Sigmoid colon (tissue), 4 donors: ENCODE measurements around the gene KREMEN1.

Experiments
- CTCF ChIP-seq, 4 experiments: fragments of 450-650 bp in 3 of 4; fragments of 200-600 bp in 1 of 4; IDR thresholded peaks; one replicate each; pipeline ENCODE4 v1.5.1; 2016 to 2019; ENCODE audit warnings: antibody characterized with exemption in 4 of 4, mild to moderate bottlenecking in 3 of 4, moderate library complexity in 2 of 4
- EP300 ChIP-seq, 4 donors: sonication (generic); formaldehyde crosslinking; IDR thresholded peaks; one replicate each; pipeline ENCODE4 v1.6.1; 2017; ENCODE audit warnings: antibody characterized with exemption in 4 of 4
- POLR2A ChIP-seq, 2 donors: fragments of 450-650 bp; IDR thresholded peaks; one replicate each; pipeline ENCODE4 v1.6.1; 2016; ENCODE audit warnings: antibody characterized with exemption in 2 of 2, mild to moderate bottlenecking in 2 of 2, moderate library complexity in 2 of 2
- POLR2AphosphoS5 ChIP-seq, 4 donors: sonication (generic); formaldehyde crosslinking; IDR thresholded peaks; one replicate each; pipeline ENCODE4 v1.6.1; 2017; ENCODE audit warnings: antibody characterized with exemption in 4 of 4

GRCh38 chr22:29089507-29089906 lies 16.7 kb downstream of the KREMEN1 start:
- TF ChIP-seq CTCF (IDR thresholded peaks at IDR 0.05) (no peak), POLR2A (IDR thresholded peaks at IDR 0.05) (no peak), EP300 (IDR thresholded peaks at IDR 0.05) (no peak), POLR2AphosphoS5 (IDR thresholded peaks at IDR 0.05) (no peak)
